GM10266 (cell line): ENCODE data around the gene CA7.

Experiments
- DNase-seq: peaks from one replicate; pipeline ENCODE4 v3.0.0; 2012; ENCODE audit errors: extremely low spot score
- CTCF ChIP-seq: IDR thresholded peaks from 2 replicates; pipeline ENCODE4 v1.5.1; 2012; ENCODE audit warnings: mild to moderate bottlenecking, low read depth; ENCODE audit not compliant: control insufficient read depth, insufficient read depth; ENCODE audit errors: missing control alignments

CA7 gene

GRCh38 chr16:66845791-66846221, 1.6 kb downstream of the CA7 start:
- TF ChIP-seq CTCF = no peak
- no peak for DNase-seq

- no peak for TF ChIP-seq CTCF
- DNase-seq = no peak
Measured at GRCh38 chr16:66846266-66846665, 2.1 kb downstream of the CA7 start.

GRCh38 chr16:66846831-66847230, 2.6 kb downstream of the CA7 start:
- DNase-seq = no peak
- TF ChIP-seq CTCF = no peak

DNA sequence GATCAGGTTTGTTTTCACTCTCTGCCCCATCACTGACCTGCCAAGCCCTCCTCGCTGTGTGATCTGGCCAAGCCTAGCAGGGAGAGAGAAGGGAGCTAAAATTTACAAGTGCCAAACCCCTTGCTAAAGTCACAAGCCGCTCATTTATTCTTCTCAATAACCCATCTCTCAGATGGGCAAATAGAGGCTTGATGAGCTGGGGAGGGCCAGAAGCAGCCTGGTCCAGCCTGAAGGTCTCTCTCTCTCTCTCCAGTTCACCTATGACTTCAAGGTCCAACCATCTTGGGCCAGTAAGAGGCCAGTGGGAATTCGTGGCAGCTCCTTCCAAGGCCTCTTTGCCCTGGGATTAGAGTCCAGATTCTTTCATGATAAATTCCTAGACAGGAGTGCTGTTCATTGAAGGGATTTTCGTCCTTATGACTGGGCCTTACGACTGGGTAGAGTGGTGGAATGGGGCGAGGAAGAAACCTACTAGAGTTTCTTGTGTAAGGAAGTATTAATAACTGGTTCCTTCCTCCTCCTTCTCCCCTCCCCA, 3.4 kb downstream of the CA7 start:
- DNase-seq = no peak
- no peak for TF ChIP-seq CTCF

GRCh38 chr16:66848172-66848571, 4.0 kb downstream of the CA7 start:
- DNase-seq = no peak
- TF ChIP-seq CTCF = no peak

GRCh38 chr16:66849021-66849420, 4.8 kb downstream of the CA7 start:
- TF ChIP-seq CTCF = no peak
- DNase-seq = no peak

DNA sequence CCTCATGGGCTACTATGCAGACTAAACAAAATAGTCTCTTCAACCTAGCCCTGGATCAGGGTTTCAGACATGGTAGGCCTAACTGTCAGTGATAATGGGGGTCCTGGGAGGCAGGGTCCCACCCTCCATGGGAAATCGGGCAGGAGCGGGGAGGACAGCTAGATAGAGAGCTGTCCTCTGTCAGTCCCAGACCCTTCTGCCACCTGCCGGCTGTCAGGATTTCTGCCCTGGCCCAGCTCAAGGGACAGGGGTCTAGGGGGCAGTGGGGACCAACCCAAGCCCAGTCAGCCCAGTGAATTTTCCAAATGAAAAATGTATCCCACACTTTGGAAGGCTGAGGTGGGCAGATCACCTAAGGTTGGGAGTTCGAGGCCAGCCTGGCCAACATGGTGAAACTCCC, 5.3 kb downstream of the CA7 start:
- DNase-seq = no peak
- no peak for TF ChIP-seq CTCF
